ENCODE measurements around the gene IRF3.

IRF3 gene

DNA sequence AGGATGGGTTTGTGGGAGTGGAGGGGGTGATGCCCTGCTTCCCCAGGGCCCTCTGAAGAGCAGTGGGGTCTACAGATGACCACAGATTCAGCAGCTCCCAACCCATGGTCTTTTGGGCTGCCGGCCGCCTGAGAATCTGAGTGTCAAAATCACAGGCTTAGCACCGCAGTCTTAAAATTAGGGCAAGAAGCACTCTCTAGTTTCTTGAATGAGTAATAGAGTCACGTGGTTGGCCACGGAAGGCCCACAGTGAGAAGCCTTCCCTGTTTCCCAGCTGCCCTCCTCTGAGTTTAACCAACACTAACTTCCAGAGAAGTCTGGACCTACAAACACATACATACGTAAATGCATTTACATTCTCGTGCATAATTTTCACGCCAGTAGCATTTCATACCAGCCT is 16.6 kb upstream of the IRF3 start:
- no peak overlapping the region for H3K27ac ChIP-seq
- TF ChIP-seq ZFX (IDR thresholded peaks at IDR 0.05; ENCODE audit: borderline replicate concordance), result no peak
- TF ChIP-seq, protein P1, sequence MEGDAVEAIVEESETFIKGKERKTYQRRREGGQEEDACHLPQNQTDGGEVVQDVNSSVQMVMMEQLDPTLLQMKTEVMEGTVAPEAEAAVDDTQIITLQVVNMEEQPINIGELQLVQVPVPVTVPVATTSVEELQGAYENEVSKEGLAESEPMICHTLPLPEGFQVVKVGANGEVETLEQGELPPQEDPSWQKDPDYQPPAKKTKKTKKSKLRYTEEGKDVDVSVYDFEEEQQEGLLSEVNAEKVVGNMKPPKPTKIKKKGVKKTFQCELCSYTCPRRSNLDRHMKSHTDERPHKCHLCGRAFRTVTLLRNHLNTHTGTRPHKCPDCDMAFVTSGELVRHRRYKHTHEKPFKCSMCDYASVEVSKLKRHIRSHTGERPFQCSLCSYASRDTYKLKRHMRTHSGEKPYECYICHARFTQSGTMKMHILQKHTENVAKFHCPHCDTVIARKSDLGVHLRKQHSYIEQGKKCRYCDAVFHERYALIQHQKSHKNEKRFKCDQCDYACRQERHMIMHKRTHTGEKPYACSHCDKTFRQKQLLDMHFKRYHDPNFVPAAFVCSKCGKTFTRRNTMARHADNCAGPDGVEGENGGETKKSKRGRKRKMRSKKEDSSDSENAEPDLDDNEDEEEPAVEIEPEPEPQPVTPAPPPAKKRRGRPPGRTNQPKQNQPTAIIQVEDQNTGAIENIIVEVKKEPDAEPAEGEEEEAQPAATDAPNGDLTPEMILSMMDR (IDR thresholded peaks at IDR 0.05), result no peak

DNA sequence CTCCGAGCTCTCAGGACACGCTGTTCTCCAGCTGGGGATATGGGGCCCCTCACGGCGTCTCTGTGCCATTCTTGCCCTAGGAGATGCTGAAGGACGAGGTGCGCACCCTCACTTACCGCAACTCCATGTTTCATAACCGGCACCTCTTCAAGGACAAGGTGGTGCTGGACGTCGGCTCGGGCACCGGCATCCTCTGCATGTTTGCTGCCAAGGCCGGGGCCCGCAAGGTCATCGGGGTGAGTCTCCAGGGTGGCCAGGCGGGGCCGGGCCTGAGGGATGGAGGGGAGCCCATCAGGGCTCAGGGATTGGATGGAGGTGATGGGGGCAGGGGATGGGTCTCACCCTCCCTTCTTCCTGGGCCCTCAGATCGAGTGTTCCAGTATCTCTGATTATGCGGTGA is 16.2 kb upstream of the IRF3 start:
- no peak overlapping the region for H3K27ac ChIP-seq
- TF ChIP-seq ZFX (IDR thresholded peaks at IDR 0.05; ENCODE audit: borderline replicate concordance), result no peak

DNA sequence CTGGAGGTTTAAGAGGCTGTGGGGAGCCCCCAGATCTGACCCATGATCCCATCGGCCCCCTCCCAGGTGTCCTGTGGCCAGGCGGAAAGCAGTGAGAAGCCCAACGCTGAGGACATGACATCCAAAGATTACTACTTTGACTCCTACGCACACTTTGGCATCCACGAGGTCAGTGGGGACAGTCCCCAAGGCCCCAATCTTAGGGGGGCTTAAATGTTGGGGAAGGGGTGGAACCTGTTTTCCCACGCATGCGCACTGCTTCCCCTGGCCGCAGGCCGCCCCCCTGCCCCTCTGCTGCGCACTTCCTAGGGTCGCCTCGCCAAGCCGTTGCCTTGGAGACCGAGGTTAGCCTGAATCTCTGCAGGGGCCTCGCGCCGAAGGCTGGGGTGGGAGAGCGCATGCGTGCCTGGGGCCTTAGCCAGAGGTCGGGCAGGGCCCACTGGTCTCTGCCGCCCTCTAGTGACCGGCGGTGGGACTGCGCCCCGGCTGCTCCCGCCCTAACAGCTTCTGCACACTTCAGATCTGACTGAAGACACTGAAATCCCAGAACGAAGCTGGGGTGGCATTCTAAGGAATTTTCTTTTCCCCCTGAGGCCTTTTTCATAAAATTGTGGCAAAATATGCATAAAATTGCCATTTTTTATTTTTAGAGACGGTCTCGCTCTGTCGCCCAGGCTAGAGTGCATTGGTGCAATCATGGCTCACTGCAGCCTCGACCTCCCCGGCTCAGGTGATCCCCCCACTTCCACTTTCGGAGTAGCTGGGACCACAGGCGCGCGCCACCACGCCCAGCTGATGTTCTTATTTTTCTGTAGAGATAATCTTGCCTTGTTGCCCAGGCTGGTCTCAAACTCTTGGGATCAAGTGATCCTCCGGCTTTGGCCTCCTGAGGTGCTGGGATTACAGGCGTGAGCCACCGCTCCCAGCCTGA is 15.0 kb upstream of the IRF3 start:
- TF ChIP-seq ZFX (IDR thresholded peaks at IDR 0.05; ENCODE audit: borderline replicate concordance), result no peak
- TF ChIP-seq, protein P1 (IDR thresholded peaks at IDR 0.05), result peak; percentile 99
- peak overlapping the region; percentile 31; the same call in 1 of the 2 replicates for H3K27ac ChIP-seq

DNA sequence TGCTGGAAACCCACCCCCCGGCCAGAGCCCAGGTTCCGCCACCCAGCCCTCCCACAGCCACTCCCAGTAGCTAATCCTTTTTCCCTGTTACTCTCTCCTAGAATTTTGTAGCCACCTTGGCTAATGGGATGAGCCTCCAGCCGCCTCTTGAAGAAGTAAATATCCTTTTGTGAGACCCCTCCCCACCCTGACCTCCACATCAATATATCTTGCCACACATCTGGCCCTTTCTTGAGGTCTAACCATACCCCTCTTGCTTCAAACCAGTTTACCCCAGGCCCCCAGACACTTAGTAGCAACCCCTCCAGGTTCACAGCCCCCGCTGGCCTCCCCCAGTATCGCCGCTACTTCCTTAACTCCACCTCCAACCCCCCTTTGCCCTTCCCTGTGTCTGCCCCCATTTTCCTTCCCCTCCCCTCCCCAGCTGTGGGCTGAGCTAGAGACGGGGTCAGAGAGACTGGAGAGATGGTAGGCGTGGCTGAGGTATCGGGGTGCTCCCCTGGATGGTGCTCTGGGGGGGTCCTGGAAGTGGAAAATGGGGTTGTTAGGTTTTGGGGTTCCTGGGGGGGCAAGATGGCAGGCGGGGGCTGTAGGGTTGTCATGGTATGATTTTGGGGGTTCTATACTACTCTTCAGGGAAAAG is 14.2 kb upstream of the IRF3 start:
- TF ChIP-seq, protein P1 (IDR thresholded peaks at IDR 0.05), result no peak
- no peak for TF ChIP-seq ZFX (IDR thresholded peaks at IDR 0.05; ENCODE audit: borderline replicate concordance)
- peak overlapping the region; percentile 31; the same call in 1 of the 2 replicates for H3K27ac ChIP-seq

DNA sequence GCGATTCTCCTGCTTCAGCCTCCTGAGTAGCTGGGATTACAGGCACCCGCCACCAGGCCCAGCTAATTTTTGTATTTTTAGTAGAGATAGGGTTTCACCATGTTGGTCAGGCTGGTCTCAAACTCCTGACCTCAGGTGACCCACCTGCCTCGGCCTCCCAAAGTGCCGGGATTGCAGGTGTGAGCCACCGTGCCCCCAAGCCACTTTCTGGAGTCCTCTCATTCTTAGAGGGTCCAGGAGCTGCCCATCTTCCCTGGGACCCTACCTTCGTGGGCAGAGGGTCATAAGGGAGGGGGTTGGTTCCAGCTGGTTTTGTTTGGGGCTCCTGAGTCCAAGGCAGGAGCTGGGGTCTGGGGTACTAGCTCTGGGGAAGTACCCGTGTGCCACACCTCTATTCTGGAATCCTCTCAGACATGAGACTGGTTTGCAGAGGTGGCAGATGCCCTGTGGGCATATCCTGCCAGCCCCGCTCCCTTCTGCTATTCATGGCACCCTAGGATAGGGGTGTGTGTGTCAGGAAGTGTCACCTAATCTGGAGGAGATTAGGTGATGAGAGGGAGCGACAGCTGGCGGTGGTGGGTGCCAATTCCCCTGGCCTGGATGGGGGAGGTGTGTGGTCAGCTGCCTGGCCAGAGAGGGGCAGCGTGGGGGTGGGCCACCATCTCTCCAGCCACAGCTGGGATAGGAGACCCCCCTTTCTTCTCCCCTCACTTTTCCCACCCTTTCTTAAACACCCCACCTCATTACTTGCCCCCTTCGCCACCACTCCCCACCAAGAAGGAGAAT is 13.5 kb upstream of the IRF3 start:
- TF ChIP-seq, protein P1 (IDR thresholded peaks at IDR 0.05), result no peak
- TF ChIP-seq ZFX (IDR thresholded peaks at IDR 0.05; ENCODE audit: borderline replicate concordance), result no peak

DNA sequence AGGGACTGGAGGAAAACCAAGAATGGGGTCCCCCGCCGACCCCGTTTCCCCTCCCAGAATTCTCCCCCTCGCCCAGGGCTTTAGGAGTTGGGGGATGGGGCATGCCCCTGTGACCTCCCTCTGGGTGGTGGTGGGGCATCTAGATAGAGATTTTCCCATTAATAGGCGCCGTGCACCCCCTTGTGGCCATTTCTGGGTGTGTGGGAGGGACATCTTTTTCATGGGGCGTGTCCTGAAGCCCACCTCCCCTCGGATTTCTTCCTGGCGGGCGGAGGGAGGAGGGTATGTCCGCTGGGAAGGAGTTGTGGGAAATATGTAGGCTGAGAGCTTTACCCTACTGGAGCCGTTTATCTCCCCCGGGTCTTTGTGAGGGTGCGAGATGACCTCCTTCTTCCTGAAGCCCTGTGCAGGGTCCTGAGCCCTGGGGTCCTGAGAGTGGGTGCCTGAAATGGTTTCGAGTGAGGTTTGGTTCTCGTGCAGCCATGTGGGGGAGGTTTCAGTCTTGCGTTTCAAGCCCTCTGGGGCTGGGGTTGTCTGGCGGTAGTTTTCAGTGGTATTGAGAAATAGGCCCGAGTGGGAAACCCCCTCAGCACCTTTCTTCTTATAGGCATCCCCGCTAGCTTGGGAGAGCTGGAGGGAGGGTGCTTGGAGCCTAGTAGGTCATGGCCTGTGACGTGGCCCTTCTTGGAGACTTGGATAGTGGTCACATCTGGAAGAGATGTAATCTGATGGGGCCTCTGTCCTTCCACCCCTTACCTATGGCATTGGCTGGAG is 12.4 kb upstream of the IRF3 start:
- H3K27ac ChIP-seq, result peak overlapping the region; percentile 100
- TF ChIP-seq, protein P1 (IDR thresholded peaks at IDR 0.05), result peak; percentile 51
- no peak for TF ChIP-seq ZFX (IDR thresholded peaks at IDR 0.05; ENCODE audit: borderline replicate concordance)

More for the DNA sequence above, 13.5 kb upstream of the IRF3 start:
- peak overlapping the region; percentile 100 for H3K27ac ChIP-seq
